HG03280 (cell line): ENCODE measurements around the gene TNRC6B.

Source experiments
- ATAC-seq: cut with Tn5 transposase; IDR thresholded peaks from one replicate; pipeline ENCODE4 v1.9.1; 2021; ENCODE audit warnings: mild to moderate bottlenecking, moderate library complexity; ENCODE audit not compliant: unreplicated experiment

The TNRC6B gene

DNA sequence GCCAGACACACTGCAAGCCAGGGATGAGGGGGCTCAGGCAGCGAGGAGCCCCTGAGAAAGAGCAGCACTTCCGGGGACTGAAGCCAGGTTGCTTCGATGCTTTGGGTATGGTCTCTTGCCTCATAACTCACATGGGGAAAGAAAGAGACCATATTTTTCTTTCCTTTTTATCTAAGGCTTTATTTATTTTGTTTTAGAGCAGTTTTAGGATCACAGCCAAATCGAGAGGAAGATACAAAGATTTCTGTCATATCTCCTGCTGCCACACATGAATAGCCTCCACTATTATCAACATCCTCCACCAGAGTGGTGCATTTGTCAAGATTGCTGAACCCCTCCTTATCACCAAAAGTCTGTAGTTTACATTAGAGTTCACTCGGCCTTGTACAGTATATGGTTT lies 144.3 kb downstream of the TNRC6B start:
- no peak for ATAC-seq

DNA sequence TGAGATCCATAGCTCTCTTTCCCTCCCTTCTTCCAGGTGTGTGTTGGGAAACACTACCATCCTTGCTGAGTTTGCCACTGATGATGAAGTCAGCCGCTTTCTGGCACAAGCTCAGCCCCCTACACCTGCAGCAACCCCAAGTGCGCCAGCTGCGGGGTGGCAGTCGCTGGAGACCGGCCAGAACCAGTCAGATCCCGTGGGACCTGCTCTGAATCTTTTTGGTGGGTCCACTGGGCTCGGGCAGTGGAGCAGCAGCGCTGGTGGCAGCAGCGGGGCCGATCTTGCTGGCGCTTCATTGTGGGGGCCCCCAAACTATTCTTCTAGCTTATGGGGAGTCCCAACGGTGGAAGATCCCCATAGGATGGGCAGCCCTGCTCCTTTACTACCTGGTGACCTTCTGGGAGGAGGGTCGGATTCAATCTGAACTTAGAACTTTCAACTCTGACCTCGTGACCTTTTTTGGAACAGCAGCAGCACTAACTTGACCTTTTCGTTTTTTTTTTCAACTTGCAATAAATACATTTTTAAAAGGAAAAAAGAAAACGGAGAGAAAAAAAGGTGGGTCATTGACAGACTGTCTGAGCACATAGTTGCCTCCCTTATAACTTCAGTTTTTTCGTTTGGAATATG lies 145.2 kb downstream of the TNRC6B start:
- no peak for ATAC-seq

DNA sequence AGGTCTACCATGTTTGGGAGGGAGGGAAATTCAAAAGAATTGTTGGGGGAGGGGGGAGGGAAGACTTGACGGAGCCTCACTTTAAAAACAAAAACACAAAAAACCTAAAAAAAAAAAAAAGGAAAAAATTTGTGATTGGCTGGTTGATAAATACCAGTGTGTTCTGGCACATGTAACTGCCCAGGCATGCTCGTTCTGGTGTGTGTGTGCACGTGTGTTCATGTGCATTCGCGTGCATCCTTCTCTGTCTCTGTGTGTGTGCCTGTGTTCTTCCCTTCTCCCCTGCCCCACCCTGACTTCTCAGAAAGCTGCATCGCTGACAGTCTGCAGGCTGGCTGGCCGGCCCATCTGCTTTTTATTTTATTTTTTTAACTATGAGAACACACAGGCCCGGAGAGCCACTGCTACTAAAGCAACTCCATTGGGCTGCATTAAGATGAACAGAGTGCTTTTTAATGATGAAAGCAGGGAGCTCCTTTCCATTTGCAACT lies 146.0 kb downstream of the TNRC6B start:
- no peak for ATAC-seq

DNA sequence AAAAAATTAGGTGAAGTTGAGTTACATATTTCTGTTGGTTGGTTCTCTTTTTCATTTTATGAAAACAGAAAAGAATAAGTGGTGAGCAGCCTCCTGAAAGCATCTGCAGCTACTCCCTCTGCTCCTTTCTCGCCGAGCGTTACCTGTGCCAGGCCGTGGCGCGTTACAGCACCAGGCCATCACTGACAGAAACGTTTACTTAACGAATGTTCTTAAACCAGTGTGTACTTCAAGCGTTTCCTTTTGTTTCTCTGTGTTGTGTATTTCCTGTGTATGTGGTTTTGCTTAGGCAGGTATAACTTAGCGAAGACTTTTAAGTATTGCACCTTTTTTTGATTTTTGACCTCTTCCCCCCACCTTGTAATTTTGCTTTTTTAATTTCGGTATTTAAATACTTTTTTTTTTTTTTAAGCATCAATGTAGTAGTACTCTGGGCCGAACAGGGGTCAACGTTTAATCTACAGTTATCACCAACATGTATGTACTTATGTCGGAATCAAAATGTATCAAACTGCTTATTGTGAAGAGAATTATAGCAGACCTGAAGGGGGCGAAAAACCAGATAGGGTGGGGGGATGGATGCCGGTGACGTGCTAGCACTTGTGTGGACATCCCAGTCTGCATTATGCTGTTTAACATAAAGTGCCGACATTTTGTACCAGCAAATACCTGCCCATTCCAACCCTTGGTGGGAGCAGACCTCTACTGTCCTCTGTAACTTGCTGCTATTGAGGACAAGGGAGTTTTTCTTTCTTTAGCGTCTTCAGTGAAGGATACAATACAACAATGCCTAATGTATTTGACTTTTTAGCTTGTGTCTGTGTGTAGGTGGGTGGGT lies 147.0 kb downstream of the TNRC6B start:
- no peak for ATAC-seq

DNA sequence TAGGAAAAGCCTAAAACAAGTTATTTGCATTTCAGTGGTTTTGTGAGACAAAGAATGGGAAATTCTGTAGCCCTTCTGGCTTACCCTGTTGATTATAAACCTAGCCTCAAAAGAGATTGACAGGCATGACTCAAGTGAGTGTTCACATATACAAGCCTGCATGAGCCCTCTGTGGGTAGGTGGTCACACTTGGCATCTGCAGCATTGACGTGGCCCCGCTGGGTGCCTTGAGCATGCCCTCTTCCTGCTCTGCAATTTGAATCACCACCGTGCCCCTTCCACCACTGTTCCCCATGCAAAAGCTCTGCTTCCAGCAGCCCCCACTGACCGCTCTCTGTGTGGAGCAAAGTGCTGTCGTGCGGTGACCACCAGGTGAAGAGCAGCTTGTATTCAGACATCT lies 147.6 kb downstream of the TNRC6B start:
- no peak for ATAC-seq

DNA sequence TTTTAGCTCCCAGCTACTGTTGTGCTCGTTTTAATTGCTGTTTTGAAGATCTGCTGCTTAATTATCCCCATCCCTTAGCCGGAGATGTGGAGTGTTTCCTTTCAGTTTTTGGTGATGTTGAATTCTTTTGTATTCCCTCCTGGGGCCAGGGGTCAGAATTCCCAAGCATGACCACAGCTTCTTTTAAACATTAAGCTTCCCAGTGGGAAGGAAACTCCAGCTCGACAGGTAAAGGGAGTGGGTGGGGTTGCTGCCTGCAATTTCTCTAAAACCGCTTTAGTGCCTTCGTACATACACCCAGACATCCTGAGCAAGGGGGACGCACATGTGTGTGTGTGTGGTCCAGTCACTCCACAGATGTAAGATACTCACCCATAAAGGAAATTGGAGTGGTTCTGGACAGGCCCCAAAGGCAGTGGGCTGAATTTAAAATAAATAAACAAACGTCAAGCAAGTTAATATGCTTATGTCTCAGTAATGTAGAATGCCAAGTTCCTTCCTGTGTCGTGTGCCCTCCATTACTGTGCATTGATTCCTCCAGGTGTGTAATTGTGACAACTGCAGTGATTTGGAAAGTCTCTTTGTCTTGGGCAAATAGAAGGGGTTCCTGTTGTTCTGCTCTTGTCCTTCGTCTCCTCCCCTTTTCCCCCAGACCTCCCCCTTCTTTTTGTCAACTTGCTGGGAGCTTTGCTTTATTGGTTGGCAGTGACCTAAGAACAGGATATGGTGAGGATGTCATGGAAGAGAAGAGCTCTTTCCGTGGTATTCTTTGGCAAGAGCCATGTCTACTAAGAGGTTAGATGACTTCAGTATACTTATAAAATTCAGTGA lies 149.4 kb downstream of the TNRC6B start:
- ATAC-seq = no peak

DNA sequence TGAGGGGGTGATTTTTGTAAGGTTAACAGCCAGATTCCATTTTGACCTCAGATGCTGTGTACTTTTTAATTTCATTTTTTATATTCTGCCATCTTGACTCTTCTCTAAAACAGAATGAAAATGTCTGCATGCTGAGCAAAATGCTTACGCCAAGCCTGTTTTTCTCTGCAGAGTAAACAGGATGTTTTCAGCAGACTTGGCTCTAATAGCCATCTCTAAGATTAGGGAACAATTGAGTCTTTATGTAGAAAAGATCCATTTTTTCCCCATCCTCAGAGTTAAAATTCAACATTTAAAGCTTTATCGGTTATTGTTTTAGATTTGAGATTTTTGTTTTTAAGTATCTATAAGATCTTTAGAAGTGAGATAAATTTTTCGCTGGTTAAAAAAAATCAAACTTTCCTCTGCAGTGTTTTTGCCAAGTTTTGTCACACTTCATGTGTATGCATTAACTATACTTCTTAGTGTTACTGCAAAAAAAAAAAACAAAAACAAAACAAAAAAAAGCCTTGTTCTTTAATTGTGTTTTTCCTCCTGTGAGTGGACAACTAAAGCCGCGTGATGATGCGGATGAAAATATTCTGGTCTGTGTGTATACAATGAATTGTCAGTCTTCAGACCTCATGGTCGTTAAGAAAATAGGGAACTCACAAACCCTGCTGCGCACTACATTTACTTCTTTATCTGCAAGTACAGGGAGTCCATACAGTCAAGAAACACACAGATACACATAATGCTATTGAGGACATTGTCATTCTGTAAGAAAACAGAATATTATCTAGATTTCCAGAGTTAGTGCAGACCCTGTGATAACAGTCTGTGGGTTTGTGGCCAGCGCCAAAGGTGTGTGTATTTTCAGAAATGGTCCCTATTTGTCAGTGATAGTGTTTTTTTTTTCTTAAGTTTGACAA lies 151.1 kb downstream of the TNRC6B start:
- no peak for ATAC-seq

DNA sequence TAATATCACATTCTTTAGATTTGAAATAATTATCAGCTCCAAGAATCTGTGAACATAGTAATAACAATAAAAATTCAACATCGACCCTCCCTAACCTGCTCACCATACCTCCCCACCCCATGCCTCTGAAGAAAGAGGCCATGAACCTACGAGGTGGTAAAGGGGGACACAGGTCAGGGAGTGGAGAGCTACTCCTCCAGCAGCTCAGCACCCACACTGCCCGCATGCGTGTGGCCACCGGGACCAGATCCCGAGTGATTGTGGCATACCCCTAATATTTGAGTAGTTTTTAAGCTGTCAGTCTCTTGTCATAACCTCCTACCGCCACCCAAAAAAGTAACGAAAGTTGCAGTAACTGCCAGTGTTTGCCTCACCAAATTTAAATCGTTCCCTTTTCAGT lies 151.7 kb downstream of the TNRC6B start:
- no peak for ATAC-seq

DNA sequence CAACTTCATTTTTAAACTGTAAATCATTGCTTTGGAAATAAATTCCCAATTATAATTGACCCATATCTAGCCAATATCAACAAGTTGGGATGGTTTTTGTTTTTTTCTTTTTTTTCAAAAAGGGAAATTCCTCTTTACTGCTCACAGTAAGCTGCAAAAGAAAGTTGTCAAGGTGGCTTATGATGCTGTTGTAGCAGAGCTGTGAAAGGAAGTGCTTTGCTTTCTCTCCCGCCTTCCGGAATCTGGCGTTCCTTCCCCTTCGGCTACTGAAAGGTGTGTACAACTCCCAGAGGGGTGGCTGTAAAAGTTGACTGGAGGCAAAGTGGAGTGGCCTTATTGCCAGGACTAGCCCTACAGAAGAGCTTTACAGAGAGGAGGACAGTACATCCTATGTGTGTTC lies 152.4 kb downstream of the TNRC6B start:
- no peak for ATAC-seq

DNA sequence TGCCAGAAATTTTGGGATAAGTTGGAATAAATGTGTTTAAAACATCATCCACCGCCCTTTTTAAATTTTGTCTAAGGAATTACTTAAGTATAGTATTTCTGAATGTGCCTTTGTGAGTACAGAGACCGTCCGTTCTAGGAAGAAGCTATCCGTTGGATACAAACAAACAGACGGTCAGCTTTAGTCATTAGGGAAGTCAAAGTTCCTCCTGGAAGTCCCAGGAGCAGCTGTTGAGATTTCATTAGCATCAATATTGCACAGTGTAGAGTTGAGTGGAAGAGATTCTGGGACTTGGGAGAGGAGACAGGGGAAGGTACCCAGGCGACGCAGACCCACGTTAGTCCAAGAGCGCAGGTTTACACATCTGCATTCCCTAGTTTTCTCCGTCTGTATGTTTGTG lies 152.9 kb downstream of the TNRC6B start:
- no peak for ATAC-seq

DNA sequence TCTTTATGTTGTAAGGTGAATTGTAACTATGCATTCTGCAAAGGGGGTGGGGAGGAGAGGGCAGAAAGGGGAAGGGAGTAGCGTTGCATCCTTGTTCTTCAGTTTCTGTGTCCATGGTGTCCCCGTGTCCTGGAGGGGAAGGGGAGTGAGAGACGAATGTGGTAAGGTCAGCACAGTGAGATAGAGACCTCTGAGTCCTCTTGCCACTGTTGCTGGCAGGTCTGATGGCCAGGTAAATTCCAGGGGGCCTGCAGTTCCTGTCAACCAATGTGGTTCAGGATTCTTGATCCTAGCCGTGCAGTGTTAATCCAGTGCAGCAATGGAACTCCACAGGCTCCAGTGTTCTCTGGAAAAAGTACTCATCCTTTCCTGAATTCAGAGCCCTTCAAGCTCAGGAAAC lies 154.0 kb downstream of the TNRC6B start:
- ATAC-seq = no peak

DNA sequence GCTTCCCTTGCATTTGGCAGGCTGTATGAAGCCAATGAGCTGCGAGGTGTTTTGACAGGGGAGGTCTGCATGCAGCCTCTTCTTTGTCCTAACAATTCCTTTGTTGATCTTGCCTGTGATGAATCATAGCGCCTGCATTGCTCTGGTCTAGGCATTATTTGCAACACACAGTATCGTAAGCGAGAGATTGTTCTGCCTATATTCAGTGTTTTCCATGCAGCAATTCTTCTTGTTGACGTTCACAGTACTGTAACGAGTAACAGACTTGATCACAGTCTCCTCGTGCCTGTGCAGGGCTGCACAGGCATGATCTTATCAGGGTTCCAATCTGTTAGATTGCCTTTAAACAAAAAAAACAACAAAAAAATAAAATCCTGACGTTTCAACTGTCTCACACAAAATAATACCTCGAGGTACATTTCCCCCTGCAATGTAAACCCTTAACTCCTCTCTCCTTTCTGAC lies 154.6 kb downstream of the TNRC6B start:
- no peak for ATAC-seq

DNA sequence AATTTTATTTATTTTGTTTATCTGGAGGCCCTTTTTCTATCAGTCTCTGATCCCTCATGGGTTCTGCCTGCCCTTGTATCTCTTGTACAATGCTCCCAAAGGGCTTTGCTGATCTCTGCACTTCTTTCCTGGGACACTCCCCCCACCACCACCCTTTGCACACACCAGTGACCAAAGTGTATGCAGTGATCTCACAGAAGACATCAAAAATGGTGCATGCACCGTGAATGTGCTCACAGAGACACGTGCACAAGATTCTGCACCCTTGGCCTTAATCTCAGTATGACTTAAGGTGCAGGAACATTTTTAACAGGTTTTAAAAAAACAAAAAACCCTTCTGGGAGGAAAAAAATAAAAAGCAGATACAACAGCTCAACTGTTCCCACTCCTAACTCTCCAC lies 156.3 kb downstream of the TNRC6B start:
- no peak for ATAC-seq

DNA sequence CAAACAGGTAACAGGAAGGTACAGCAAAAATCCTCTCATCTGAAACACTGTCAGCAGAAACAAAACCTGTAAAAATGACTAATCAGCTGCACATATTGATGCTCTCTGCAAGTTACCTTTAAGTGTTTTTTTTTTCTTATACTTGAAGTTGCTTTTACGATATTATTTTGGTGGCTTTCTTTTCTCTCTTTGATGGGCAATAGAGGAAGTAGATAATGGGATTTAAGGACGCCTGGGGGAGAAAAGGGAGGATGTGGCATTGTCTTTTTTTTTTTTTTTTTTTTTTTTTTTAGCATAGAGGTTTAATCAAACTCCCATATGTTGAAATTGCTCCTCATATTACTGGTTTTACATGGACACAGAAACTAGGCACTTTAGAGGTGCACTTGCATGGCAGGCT lies 157.2 kb downstream of the TNRC6B start:
- ATAC-seq = no peak

DNA sequence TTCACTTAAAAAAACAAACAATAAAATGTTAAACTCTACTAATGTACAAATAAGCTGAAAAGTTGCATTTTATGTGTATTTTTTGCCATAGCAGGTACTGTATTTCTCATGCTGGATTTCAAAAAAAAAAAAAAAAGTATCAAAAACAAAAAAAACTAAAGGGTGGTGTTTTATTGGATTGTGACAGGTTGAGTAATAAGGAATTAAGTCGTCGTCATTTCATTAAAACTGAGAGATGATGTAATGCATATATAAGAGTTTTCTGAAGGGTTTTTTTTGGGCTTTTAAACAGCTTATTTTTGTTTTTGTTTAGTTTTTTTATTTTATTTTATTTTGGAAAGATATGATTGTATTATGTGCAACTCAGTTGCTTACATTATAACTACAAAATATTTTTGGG lies 157.6 kb downstream of the TNRC6B start:
- ATAC-seq = no peak

DNA sequence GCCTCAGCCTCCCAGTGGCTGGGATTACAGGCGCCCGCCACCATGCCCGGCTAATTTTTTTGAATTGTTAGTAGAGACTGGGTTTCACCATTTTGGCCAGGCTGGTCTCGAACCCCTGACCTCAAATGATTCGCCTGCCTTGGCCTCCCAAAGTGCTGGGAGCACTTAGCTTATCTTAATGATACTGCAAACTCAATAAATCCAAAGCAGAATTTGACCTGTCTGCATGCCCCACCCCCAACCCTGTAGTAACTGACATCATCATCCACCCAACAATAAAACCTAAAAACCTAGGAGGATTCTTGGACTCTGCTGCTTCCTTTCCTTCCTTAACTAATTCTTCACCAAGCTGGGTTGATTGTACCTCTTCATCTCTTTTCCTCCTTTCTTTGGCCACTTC lies 162.3 kb downstream of the TNRC6B start:
- ATAC-seq = no peak

DNA sequence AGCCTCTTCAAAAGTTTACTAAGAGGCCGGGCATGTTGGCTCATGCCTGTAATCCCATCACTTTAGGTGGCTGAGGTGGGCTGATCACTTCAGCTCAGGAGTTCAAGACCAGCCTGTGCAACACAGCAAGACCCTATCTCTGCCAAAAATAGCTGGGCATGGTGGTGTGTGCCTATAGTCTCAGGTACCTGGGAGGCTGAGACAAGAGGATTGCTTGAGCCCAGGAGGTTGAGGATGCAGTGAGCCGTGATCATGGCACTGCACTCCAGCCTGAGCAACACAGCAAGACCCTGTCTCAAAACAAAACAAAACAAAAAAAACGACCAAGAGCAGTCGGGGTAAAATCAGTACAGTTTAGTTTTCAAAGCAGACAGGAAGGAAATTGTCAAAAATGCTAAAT lies 163.9 kb downstream of the TNRC6B start:
- no peak for ATAC-seq

DNA sequence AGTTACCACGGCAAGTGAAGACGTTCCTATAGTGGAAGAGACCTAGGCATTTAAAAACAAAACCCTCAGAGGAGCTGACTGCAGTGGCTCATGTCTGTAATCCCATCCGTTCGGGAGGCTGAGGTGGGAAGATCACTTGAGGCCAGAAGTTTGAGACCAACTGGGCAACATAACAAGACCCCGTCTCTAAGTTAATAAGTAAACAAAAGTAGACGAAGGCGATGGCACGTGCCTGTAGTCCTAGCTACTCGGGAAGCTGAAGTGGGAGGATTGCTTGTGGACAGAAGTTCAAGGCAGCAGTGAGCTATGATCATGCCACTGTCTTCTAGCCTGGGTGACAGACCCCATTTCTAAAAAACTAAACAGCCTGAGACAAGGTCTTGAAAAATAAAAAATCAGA lies 164.8 kb downstream of the TNRC6B start:
- ATAC-seq = no peak

DNA sequence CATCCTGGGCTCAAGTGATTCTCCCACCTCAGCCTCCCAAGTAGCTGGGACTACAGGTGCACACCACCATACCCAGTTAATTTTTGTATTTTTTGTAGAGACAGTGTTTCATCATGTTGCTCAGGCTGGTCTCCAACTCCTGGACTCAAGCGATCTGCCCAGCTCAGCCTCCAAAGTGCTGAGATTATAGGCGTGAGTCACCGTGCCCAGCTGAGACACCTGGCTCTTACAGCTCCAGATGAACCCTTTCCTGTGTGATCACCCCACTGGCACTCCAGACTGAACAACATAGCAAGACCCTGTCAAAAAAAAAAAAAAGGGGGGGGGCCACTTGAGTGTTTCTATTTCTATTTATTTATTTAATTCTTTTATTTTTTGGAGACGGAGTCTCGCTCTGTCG lies 167.5 kb downstream of the TNRC6B start:
- ATAC-seq = no peak

DNA sequence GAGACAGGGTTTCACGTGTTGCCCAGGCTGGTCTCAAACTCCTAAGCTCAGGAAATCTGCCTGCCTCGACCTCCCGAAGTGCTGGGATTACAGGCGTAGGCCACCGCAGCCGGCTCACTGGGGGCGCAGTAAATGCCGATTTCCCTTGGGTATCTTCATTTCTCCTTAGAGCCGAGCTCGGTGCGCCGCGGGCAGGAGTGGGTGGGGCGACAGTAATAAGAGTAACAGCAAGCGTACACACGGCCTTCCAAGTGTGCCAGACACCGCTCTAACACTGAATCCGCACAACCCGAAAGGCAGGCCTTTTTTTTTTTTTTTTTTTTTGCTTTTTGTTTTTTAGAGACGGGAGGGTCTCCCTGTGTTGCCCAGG lies 168.1 kb downstream of the TNRC6B start:
- peak; percentile 29 for ATAC-seq
